WI38 (cell line): Measurements from ENCODE around the gene XK.

Experiments
- H3K4me3 ChIP-seq: 2 replicates; pipeline ENCODE4 v1.5.1; 2011; ENCODE audit warnings: low read depth, mild to moderate bottlenecking, control low read depth, low read length
- CTCF ChIP-seq: IDR thresholded peaks from 2 replicates; pipeline ENCODE4 v1.5.1; 2012; ENCODE audit warnings: low read depth, mild to moderate bottlenecking, control low read depth, low read length

Gene XK

GRCh38 chrX:37752936-37753335 is 67.3 kb downstream of the XK start:
- no peak overlapping the region for H3K4me3 ChIP-seq
- no peak for TF ChIP-seq CTCF

GRCh38 chrX:37753384-37753783 is 67.8 kb downstream of the XK start:
- no peak overlapping the region for H3K4me3 ChIP-seq

GRCh38 chrX:37754516-37754915 is 68.9 kb downstream of the XK start:
- no peak overlapping the region for H3K4me3 ChIP-seq
- no peak for TF ChIP-seq CTCF

More at GRCh38 chrX:37753384-37753783, 67.8 kb downstream of the XK start:
- no peak for TF ChIP-seq CTCF

GRCh38 chrX:37755025-37755424 is 69.4 kb downstream of the XK start:
- no peak overlapping the region for H3K4me3 ChIP-seq
- no peak for TF ChIP-seq CTCF

GRCh38 chrX:37757082-37757481 is 71.5 kb downstream of the XK start:
- TF ChIP-seq CTCF = no peak
- no peak overlapping the region for H3K4me3 ChIP-seq

GRCh38 chrX:37759351-37759750 is 73.8 kb downstream of the XK start:
- no peak for TF ChIP-seq CTCF
- H3K4me3 ChIP-seq = no peak overlapping the region

- H3K4me3 ChIP-seq = no peak overlapping the region
- no peak for TF ChIP-seq CTCF
These were observed 74.4 kb downstream of the XK start for GRCh38 chrX:37759878-37760418.
